HEK293 (cell line): ENCODE data around the gene DCTN3.
A peak's percentile ranks its signal among the peaks of the same experiment; 100 is the strongest.

Experiments used
- CTCF ChIA-PET: fragments of 350-600 bp; formaldehyde crosslinking; extraction: SDS; loops from one replicate; lab custom pipeline; 2021; ENCODE audit warnings: antibody characterized with exemption; lab: Yijun Ruan, JAX
- POLR2A ChIA-PET: fragments of 300-600 bp; formaldehyde crosslinking; extraction: SDS; loops from one replicate; lab custom pipeline; 2020; ENCODE audit warnings: antibody characterized with exemption, inconsistent platforms; lab: Yijun Ruan, JAX
- H3K27ac ChIP-seq: fragments of 200-500 bp; sonication (Bioruptor generic); 2 replicates; pipeline ENCODE4 v1.5.1; 2014; ENCODE audit warnings: low read depth, low read length, control low read depth, inconsistent platforms; ENCODE audit errors: extremely low read depth
- H3K36me3 ChIP-seq, 2 experiments: fragments of 200-500 bp in 1 of 2; sonication (Bioruptor generic) in 1 of 2; 1 replicate in 1 of 2; 2 replicates in 1 of 2; pipeline ENCODE4 v1.5.1; 2014 to 2017; ENCODE audit warnings: inconsistent platforms in 2 of 2, low read length in 2 of 2; ENCODE audit not compliant: control insufficient read depth in 2 of 2, insufficient read depth in 1 of 2
- H3K4me1 ChIP-seq: fragments of 200-500 bp; sonication (Bioruptor generic); 2 replicates; pipeline ENCODE4 v1.5.1; 2014; ENCODE audit warnings: mild to moderate bottlenecking, low read length, inconsistent platforms; ENCODE audit not compliant: control insufficient read depth, insufficient read depth
- H3K4me3 ChIP-seq: 2 replicates; pipeline ENCODE4 v1.5.1; 2011; ENCODE audit warnings: low read depth, mild to moderate bottlenecking, control low read depth, low read length, moderate library complexity
- H3K9me3 ChIP-seq: fragments of 200-500 bp; sonication (Bioruptor generic); 2 replicates; pipeline ENCODE4 v1.5.1; 2014; ENCODE audit warnings: low read depth, low read length, inconsistent platforms; ENCODE audit not compliant: control insufficient read depth, insufficient read depth
- GLI2 ChIP-seq: fragments of 450-650 bp; formaldehyde crosslinking; IDR thresholded peaks from 2 replicates; pipeline ENCODE4; 2017; ENCODE audit warnings: missing biosample characterization, missing genetic modification characterization, low read depth, borderline replicate concordance
- GLIS2 ChIP-seq: fragments of 450-650 bp; formaldehyde crosslinking; IDR thresholded peaks from 2 replicates; pipeline ENCODE4 v1.5.1; 2016; ENCODE audit warnings: missing biosample characterization, missing genetic modification characterization
- ZBTB7A ChIP-seq: fragments of 450-650 bp; formaldehyde crosslinking; IDR thresholded peaks from 2 replicates; pipeline ENCODE4 v1.5.1; 2016; ENCODE audit warnings: low read depth, missing biosample characterization, missing genetic modification characterization
- ZIC2 ChIP-seq: fragments of 450-650 bp; formaldehyde crosslinking; IDR thresholded peaks from 2 replicates; pipeline ENCODE4 v1.5.1; 2016; ENCODE audit warnings: missing biosample characterization, missing genetic modification characterization
- ZNF292 ChIP-seq: fragments of 450-650 bp; formaldehyde crosslinking; IDR thresholded peaks from 2 replicates; pipeline ENCODE4 v1.5.1; 2016; ENCODE audit warnings: low read depth, missing biosample characterization, missing genetic modification characterization, borderline replicate concordance
- ZNF404 ChIP-seq: fragments of 450-650 bp; formaldehyde crosslinking; IDR thresholded peaks from 2 replicates; pipeline ENCODE4 v1.5.1; 2017; ENCODE audit warnings: missing biosample characterization, missing genetic modification characterization
- ZNF48 ChIP-seq: fragments of 450-650 bp; formaldehyde crosslinking; IDR thresholded peaks from 2 replicates; pipeline ENCODE4 v1.5.1; 2016; ENCODE audit warnings: missing biosample characterization, missing genetic modification characterization
- ZNF549 ChIP-seq: fragments of 450-650 bp; IDR thresholded peaks from 2 replicates; pipeline ENCODE4 v1.5.1; 2018; ENCODE audit warnings: missing biosample characterization, missing genetic modification characterization, mild to moderate bottlenecking, inconsistent platforms, moderate library complexity
- ZNF561 ChIP-seq: fragments of 450-650 bp; IDR thresholded peaks from 2 replicates; pipeline ENCODE4 v1.5.1; 2018; ENCODE audit warnings: missing biosample characterization, missing genetic modification characterization, borderline replicate concordance
- ZNF621 ChIP-seq: fragments of 450-650 bp; formaldehyde crosslinking; IDR thresholded peaks from 2 replicates; pipeline ENCODE4 v1.5.1; 2017; ENCODE audit warnings: missing biosample characterization, missing genetic modification characterization
- ZNF664 ChIP-seq: fragments of 450-650 bp; formaldehyde crosslinking; IDR thresholded peaks from 2 replicates; pipeline ENCODE4 v1.5.1; 2016; ENCODE audit warnings: missing biosample characterization, missing genetic modification characterization
- ZNF670 ChIP-seq: fragments of 450-650 bp; formaldehyde crosslinking; IDR thresholded peaks from 2 replicates; pipeline ENCODE4 v1.5.1; 2016; ENCODE audit warnings: missing biosample characterization, missing genetic modification characterization, low read depth
- ZSCAN16 ChIP-seq: fragments of 450-650 bp; formaldehyde crosslinking; IDR thresholded peaks from 2 replicates; pipeline ENCODE4 v1.5.1; 2016; ENCODE audit warnings: missing biosample characterization, missing genetic modification characterization
- TF ChIP-seq, protein P1 (sequence below): fragments of 450-650 bp; formaldehyde crosslinking; IDR thresholded peaks from 2 replicates; pipeline ENCODE4 v1.5.1; 2016; ENCODE audit warnings: missing biosample characterization, missing genetic modification characterization, low read depth
- TF ChIP-seq, protein P2 (sequence below): fragments of 450-650 bp; IDR thresholded peaks from 2 replicates; pipeline ENCODE4 v1.5.1; 2018; ENCODE audit warnings: missing biosample characterization, mild to moderate bottlenecking, missing genetic modification characterization

Gene DCTN3

GRCh38 chr9:34585946-34586669, 34.2 kb downstream of the DCTN3 start:
- ChIA-PET CTCF (interaction anchor here (0.6 to 3.2 kb wide), 6 partner anchors 17 to 182 kb away, joined by 4 to 23 read pairs (median 5); no protein-coding TSS in a partner anchor), POLR2A (no interaction called here)
- Histone ChIP-seq H3K27ac (no peak overlapping the region), H3K9me3 (no peaks in the 10 kb centered on the region), H3K4me1 (no peaks in the 10 kb centered on the region), H3K4me3 (no peak overlapping the region), H3K36me3 (no peaks in the 10 kb centered on the region)
- TF ChIP-seq GLI2 (tag by site-specific recombination) (no peak), ZIC2 (peak; percentile 50; the same call in 1 of the 2 replicates)
- TF ChIP-seq, all 188 proteins: peak for 1

DNA sequence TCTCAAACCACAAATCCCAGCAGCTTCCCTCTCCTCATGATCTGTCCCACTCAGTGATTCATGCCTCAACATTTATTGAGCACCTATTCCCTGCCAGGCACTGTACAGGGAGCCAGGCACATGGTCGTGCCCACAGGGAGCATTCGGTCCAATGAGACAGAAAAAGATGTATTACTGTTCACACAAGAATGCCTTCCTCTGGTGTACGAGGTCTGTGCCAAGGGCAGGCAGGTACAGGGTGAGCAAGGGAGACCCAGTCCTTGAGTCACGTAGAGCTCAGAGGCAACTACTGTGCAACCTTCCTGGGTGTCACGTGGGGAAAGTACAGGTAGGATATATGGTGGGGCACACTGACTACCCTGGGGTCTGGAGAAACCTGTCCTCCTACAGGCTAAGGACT, 35.3 kb downstream of the DCTN3 start:
- ChIA-PET CTCF (interaction anchor here (1.5 to 3.2 kb wide), 2 partner anchors 23 to 36 kb away, joined by 4 to 16 read pairs; no protein-coding TSS in a partner anchor), POLR2A (no interaction called here)
- H3K9me3 ChIP-seq = no peaks in the 10 kb centered on the region
- TF ChIP-seq ZNF561 (tag by site-specific recombination) (no peak), ZNF621 (tag by site-specific recombination) (no peak), ZBTB7A (tag by site-specific recombination) (no peak), ZNF292 (tag by site-specific recombination) (no peak)
- TF ChIP-seq, protein P1, sequence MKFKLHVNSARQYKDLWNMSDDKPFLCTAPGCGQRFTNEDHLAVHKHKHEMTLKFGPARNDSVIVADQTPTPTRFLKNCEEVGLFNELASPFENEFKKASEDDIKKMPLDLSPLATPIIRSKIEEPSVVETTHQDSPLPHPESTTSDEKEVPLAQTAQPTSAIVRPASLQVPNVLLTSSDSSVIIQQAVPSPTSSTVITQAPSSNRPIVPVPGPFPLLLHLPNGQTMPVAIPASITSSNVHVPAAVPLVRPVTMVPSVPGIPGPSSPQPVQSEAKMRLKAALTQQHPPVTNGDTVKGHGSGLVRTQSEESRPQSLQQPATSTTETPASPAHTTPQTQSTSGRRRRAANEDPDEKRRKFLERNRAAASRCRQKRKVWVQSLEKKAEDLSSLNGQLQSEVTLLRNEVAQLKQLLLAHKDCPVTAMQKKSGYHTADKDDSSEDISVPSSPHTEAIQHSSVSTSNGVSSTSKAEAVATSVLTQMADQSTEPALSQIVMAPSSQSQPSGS (tag by site-specific recombination) = no peak
- no peaks in the 10 kb centered on the region for H3K36me3 ChIP-seq
- no peak overlapping the region for H3K27ac ChIP-seq
- no peaks in the 10 kb centered on the region for H3K4me1 ChIP-seq
- no peak overlapping the region for H3K4me3 ChIP-seq

GRCh38 chr9:34582787-34583186, 37.5 kb downstream of the DCTN3 start:
- H3K27ac ChIP-seq = no peak overlapping the region
- ChIA-PET CTCF (interaction anchor here (0.9 to 5.3 kb wide), 5 partner anchors 9 to 179 kb away, joined by 3 to 40 read pairs (median 10); no protein-coding TSS in a partner anchor), POLR2A (interaction anchor here (0.6 to 0.7 kb wide), 2 partner anchors 52 to 179 kb away, joined by 3 to 5 read pairs; no protein-coding TSS in a partner anchor)
- H3K4me3 ChIP-seq = no peak overlapping the region
- no peaks in the 10 kb centered on the region for H3K9me3 ChIP-seq
- no peaks in the 10 kb centered on the region for H3K4me1 ChIP-seq
- TF ChIP-seq ZNF404 (tag by site-specific recombination) = no peak
- no peak for TF ChIP-seq GLIS2 (tag by site-specific recombination)
- TF ChIP-seq, protein P2, sequence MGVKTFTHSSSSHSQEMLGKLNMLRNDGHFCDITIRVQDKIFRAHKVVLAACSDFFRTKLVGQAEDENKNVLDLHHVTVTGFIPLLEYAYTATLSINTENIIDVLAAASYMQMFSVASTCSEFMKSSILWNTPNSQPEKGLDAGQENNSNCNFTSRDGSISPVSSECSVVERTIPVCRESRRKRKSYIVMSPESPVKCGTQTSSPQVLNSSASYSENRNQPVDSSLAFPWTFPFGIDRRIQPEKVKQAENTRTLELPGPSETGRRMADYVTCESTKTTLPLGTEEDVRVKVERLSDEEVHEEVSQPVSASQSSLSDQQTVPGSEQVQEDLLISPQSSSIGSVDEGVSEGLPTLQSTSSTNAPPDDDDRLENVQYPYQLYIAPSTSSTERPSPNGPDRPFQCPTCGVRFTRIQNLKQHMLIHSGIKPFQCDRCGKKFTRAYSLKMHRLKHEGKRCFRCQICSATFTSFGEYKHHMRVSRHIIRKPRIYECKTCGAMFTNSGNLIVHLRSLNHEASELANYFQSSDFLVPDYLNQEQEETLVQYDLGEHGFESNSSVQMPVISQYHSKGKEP (tag by site-specific recombination) = no peak
- TF ChIP-seq ZNF670 (tag by site-specific recombination) = no peak
- no peak for TF ChIP-seq ZSCAN16 (tag by site-specific recombination)
- no peaks in the 10 kb centered on the region for H3K36me3 ChIP-seq

DNA sequence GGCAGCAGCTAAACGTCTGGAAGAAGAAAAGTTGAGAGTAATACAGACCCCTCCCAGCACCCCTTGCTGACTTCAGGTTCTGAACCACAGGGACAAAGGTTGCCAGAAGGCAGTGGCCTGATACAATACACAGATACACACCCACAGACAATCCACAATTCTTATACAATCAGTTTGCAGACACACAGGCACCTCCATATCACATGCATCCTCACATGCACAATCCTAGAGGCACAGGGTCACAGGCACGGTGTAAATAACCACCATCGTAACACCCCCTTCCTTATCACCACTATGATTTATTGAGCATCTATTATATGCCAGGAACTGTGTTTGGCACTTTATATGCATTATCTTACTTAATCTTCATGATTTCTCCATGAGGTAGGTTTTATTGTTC, 39.0 kb downstream of the DCTN3 start:
- Histone ChIP-seq H3K36me3 (no peaks in the 10 kb centered on the region), H3K9me3 (no peaks in the 10 kb centered on the region), H3K27ac (no peak overlapping the region), H3K4me3 (no peak overlapping the region), H3K4me1 (no peaks in the 10 kb centered on the region)
- peak; percentile 84 for TF ChIP-seq ZNF664 (tag by site-specific recombination)
- no peak for TF ChIP-seq ZNF549
- TF ChIP-seq ZNF48 = no peak
- CTCF ChIA-PET = interaction anchor here (1.5 to 5.3 kb wide), 5 partner anchors 10 to 34 kb away, joined by 3 to 40 read pairs (median 10); no protein-coding TSS in a partner anchor
- POLR2A ChIA-PET = no interaction called here
